HL-60 (cell line): ENCODE results near the gene SREBF1.

Experiments used
- CTCF ChIP-seq: IDR thresholded peaks from one replicate; pipeline ENCODE4 v1.5.1; 2011; ENCODE audit warnings: low read length, control low read depth, inconsistent platforms; ENCODE audit not compliant: insufficient read depth
- GABPA ChIP-seq: IDR thresholded peaks from 2 replicates; pipeline ENCODE4 v1.6.1; 2012; ENCODE audit warnings: low read depth
- POLR2AphosphoS5 ChIP-seq: IDR thresholded peaks from 2 replicates; pipeline ENCODE4 v1.6.1; 2012; ENCODE audit warnings: low read depth
- REST ChIP-seq: IDR thresholded peaks from 2 replicates; pipeline ENCODE4 v1.6.1; 2012; ENCODE audit warnings: low read depth; ENCODE audit not compliant: insufficient replicate concordance
- SPI1 ChIP-seq: IDR thresholded peaks from 2 replicates; pipeline ENCODE4 v1.6.1; 2012; ENCODE audit warnings: low read depth, mild to moderate bottlenecking, borderline replicate concordance

GRCh38 chr17:17846003-17846402 lies 9.2 kb upstream of the SREBF1 start:
- TF ChIP-seq CTCF (no peak), REST (no peak), GABPA (no peak), POLR2AphosphoS5 (no peak), SPI1 (no peak)
